Activated B cell treated with CpG ODN at 0.5 μM for 24 hours (primary cell): ENCODE data around the gene GNS. TPM values are rescaled to one million over a fixed set of nuclear protein-coding genes. Genes with fewer than 3 reads are reported as not detected.

Source experiments
- ATAC-seq: fragments of 200-7000 bp; cut with Tn5 transposase; one replicate; pipeline ENCODE4 v1.10.0; 2021; ENCODE audit warnings: low read depth, mild to moderate bottlenecking, moderate library complexity
- CTCF ChIA-PET: fragments of 350-600 bp; sonication (Branson Sonifier 250); formaldehyde crosslinking; loops from one replicate; lab custom pipeline; 2021; ENCODE audit warnings: antibody characterized with exemption; lab: Charles Lee
- POLR2A ChIA-PET: fragments of 350-600 bp; sonication (Branson Sonifier 250); formaldehyde crosslinking; loops from one replicate; lab custom pipeline; 2021; ENCODE audit warnings: antibody characterized with exemption; lab: Charles Lee
- DNase-seq: peaks from one replicate; pipeline ENCODE4 v3.0.0; 2022
- H3K27ac Mint-ChIP-seq: one replicate; pipeline ENCODE4 v1.8.0; 2020; ENCODE audit warnings: mixed read lengths
- H3K27me3 Mint-ChIP-seq: one replicate; pipeline ENCODE4 v1.8.0; 2021; ENCODE audit warnings: mixed read lengths
- H3K36me3 Mint-ChIP-seq: one replicate; pipeline ENCODE4 v1.8.0; 2021; ENCODE audit warnings: low read depth, mixed read lengths
- H3K4me1 Mint-ChIP-seq: one replicate; pipeline ENCODE4 v1.8.0; 2021; ENCODE audit warnings: mixed read lengths
- H3K4me3 Mint-ChIP-seq: one replicate; pipeline ENCODE4 v1.8.0; 2020; ENCODE audit warnings: mild to moderate bottlenecking, mixed read lengths
- H3K9me3 Mint-ChIP-seq: one replicate; pipeline ENCODE4 v1.8.0; 2020; ENCODE audit warnings: mixed read lengths
- intact Hi-C: fragments of 100-400 bp; cut with micrococcal nuclease; formaldehyde crosslinking; loops from one replicate; pipeline ENCODE4 v1.15.1; 2024
- total RNA-seq: library from RNA; stranded (reverse); gene quantifications from 2 replicates; pipeline ENCODE4 v1.2.3, GENCODE V29; 2022
- TF ChIP-seq, protein P1 (sequence below): fragments of 200-600 bp; IDR thresholded peaks from one replicate; pipeline ENCODE4 v1.8.0; 2022; ENCODE audit warnings: antibody characterized with exemption, mild to moderate bottlenecking

Gene GNS
- total RNA-seq, 1 donor from 2014 or later: 16.3 TPM

DNA sequence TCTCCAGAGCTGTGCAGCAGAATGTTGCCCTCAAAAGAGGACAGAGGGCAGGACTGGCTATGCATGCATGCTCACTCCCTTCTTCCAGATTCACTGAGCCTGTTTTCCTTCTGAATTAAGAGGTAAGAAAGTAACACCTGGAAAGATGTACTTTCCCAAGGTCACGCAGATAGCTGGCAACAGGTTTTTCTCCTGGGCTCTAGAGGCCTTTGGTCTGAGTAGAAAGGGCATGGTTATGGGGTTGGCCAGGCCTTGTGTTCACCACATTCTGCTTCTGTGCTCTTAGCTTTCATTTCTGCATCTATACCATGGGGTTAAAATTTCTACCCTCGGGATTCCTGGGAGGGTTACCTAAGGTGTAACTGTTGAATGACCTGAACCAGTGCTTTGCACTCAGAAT, 91.4 kb downstream of the GNS start:
- Mint-ChIP-seq H3K36me3 (peaks cover 8% of the 10 kb centered on the region), H3K27ac (peak overlapping the region; percentile 84), H3K4me1 (peaks cover 91% of the 10 kb centered on the region), H3K9me3 (no peaks in the 10 kb centered on the region), H3K27me3 (no peaks in the 10 kb centered on the region), H3K4me3 (no peak overlapping the region)
- TF ChIP-seq, protein P1, sequence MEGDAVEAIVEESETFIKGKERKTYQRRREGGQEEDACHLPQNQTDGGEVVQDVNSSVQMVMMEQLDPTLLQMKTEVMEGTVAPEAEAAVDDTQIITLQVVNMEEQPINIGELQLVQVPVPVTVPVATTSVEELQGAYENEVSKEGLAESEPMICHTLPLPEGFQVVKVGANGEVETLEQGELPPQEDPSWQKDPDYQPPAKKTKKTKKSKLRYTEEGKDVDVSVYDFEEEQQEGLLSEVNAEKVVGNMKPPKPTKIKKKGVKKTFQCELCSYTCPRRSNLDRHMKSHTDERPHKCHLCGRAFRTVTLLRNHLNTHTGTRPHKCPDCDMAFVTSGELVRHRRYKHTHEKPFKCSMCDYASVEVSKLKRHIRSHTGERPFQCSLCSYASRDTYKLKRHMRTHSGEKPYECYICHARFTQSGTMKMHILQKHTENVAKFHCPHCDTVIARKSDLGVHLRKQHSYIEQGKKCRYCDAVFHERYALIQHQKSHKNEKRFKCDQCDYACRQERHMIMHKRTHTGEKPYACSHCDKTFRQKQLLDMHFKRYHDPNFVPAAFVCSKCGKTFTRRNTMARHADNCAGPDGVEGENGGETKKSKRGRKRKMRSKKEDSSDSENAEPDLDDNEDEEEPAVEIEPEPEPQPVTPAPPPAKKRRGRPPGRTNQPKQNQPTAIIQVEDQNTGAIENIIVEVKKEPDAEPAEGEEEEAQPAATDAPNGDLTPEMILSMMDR: no peak
- ATAC-seq (no peak), DNase-seq (no peak)
- ChIA-PET POLR2A (interaction anchor here (0.5 to 3.6 kb wide), 2 partner anchors 58 to 103 kb away, joined by 3 to 40 read pairs; partner anchors contain the start of gene RASSF3), CTCF (interaction anchor here (0.8 to 1.2 kb wide), 3 partner anchors 31 to 118 kb away, joined by 3 read pairs; no protein-coding TSS in a partner anchor)
- intact Hi-C loops: loop anchor here (2.0 kb wide), 1 partner anchor 57 kb away; the partner anchor contains the start of gene RASSF3

DNA sequence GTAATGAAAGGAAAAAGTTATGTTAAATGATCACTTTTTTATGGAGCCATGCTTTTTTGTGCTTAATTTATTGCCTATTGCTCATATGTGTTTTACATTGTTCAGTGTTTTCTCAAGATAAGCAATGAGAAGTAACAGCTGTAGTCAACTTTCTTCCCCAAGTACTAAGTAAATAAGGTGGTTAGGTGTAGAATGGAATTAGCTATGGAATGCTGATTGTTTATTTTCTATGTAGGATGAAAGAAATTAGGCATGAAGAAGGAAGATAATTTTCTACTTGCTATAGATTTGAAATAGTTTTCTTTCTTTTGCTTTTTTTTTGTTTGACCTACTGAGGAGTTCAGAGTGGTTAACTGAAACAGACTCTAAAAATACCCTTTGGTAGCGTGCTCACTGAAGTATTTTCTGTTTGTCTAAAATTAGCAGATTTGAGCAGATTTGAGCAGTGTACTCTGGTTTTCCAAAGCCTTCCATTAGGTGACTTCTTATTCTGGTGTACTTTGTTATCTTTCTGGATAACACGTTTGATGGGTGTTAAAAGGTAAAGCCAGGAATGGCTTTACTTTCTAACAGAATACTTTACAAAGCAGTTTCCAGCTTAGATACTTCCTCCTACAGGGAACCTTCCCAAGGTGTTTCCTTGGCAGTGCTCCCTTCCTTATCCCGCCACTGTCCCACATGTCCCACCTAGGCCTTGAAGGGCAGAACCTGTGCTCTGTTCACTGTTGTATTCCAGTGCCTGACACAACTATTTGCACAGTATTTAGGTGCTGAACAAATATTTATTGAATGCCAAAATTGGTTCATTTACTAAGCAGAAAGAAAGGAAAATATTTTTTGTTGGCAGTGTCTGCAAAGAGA, 92.9 kb downstream of the GNS start:
- peaks cover 3% of the 10 kb centered on the region for H3K36me3 Mint-ChIP-seq
- peak overlapping the region; percentile 84 for H3K27ac Mint-ChIP-seq
- peaks cover 86% of the 10 kb centered on the region for H3K4me1 Mint-ChIP-seq
- peak overlapping the region; percentile 52 for H3K4me3 Mint-ChIP-seq
- TF ChIP-seq, protein P1: no peak
- ChIA-PET POLR2A (interaction anchor here (1.3 to 1.8 kb wide), 3 partner anchors 41 to 57 kb away, joined by 4 to 5 read pairs (median 5); no protein-coding TSS in a partner anchor), CTCF (no interaction called here)
- H3K27me3 Mint-ChIP-seq: no peaks in the 10 kb centered on the region
- no peak for DNase-seq
- H3K9me3 Mint-ChIP-seq: no peaks in the 10 kb centered on the region
- intact Hi-C loops: no loop called here
- no peak for ATAC-seq

DNA sequence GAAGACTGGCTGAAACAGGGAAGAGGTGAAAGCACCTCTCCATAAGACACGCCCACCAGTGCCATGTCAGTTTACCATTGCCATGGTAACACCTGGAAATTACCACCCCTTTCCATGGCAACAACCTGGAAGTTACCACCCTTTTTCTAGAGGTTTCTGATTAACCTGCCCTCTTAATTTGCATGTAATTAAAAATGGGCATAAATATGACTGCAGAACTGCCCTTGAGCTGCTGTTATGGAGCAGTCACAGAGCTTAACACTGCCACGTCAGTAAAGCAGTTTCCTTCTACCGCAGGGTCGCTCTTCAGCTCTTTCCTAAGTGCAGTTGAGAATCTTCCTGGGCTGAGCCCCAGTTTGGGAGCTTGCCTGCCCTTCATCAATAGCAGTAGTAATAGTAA, 93.7 kb downstream of the GNS start:
- ATAC-seq (peak; percentile 58), DNase-seq (no peak)
- Mint-ChIP-seq H3K36me3 (peaks cover 5% of the 10 kb centered on the region), H3K4me1 (peaks cover 85% of the 10 kb centered on the region), H3K9me3 (no peaks in the 10 kb centered on the region), H3K4me3 (peak overlapping the region; percentile 52), H3K27me3 (no peaks in the 10 kb centered on the region), H3K27ac (peak overlapping the region; percentile 84)
- TF ChIP-seq, protein P1: no peak
- CTCF ChIA-PET: no interaction called here
- intact Hi-C loops: loop anchor here (1.0 to 2.0 kb wide), 2 partner anchors 13 to 45 kb away; no protein-coding TSS in a partner anchor
- POLR2A ChIA-PET: interaction anchor here (1.3 to 1.8 kb wide), 3 partner anchors 40 to 56 kb away, joined by 4 to 5 read pairs (median 5); no protein-coding TSS in a partner anchor

Other genes with a start within 250 kb of the GNS start
- gene RASSF3, start 148.9 kb downstream of the GNS start, total RNA-seq: 90.9 and 95.7 TPM in 2 replicates
- gene TBC1D30, start 65.2 kb upstream of the GNS start, total RNA-seq: 0.13 and 0.32 TPM in 2 replicates